Middle frontal gyrus (tissue), 1 donor: ENCODE measurements around the gene RXRA.

ENCODE experiments used
- DNase-seq: peaks from one replicate; pipeline ENCODE4 v3.0.0-alpha.2; 2015; ENCODE audit warnings: low spot score; ENCODE audit errors: extremely low spot score

Gene RXRA

DNA sequence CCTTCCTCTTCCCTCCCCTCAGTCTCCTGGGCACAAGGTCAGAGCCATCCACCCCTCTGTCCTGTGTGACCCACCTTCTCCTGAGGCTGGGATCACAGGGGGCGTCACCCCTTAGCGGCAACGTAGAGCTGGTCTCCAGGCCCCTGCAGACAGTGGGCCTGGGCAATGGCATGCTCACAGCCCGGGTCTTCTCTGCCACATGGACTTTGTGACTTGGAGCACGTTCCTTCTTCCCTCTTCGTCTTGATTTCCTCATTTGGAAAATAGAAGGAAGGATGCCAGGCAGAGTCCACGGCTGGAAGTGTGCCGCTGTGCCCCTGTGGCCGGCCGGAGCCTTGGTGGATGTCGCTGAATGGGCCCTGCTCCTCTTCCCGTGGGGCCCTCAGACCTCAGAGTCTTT, 10.0 kb downstream of the RXRA start:
- no peak for DNase-seq

DNA sequence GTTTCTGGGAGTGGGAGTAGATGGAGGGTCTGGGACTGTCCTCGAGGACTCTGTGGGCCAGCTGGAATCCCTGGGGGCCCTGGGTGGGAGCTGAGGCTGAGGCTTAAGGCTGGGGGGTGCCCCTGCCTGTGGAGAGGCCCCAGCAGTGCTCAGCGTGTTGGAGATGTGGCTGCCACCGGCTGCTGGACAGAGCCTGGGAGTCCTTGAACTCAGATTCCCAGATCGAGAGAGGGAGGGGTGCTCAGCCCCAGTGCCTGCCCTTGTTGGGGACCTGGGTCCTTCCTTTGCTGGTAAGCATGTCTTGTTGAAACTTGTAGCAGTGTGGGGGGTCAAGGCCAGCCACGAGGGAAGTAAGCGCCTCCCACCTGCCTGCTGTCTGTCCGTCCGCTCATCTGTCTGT, 10.7 kb downstream of the RXRA start:
- DNase-seq: no peak

GRCh38 chr9:134337469-134337868, 11.2 kb downstream of the RXRA start:
- no peak for DNase-seq

DNA sequence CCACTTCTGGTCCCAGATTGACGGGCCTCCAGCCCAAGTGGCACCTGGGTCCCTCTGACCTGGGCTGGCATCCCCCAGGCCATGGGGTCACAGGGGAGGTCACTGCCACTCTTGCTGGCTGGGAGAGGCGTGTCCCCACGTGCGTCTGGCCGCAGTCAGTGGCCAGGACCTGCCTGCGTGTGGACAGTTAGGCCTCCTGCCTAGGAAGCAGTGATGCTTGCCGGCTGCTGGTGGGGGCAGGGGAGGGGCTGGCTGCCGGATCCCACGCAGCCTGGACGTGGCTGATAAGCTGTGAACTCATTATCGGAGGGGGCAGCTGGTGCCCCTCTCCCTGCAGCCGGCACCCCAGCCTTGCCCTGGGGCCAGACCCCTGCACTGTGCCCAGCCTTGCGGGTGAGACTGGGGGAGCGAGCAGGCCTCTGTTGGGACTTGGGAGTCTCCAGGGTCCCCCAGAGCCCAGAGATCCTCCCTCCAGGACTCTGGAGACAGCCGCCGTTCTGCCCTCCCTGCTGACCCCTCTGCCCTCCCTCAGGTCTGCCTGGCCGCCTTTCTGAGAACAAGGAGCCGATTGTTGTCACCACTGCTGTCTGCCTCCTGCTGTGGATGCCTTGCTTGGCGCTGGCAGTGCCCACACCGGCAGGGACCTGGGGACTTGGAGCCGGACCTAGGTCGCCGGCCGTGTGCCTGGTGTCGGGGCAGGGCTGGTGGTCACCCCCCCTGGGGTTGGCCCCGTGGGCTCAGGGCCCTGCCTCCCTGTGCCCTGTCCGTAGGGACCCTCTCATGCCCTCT, 12.3 kb downstream of the RXRA start:
- no peak for DNase-seq

DNA sequence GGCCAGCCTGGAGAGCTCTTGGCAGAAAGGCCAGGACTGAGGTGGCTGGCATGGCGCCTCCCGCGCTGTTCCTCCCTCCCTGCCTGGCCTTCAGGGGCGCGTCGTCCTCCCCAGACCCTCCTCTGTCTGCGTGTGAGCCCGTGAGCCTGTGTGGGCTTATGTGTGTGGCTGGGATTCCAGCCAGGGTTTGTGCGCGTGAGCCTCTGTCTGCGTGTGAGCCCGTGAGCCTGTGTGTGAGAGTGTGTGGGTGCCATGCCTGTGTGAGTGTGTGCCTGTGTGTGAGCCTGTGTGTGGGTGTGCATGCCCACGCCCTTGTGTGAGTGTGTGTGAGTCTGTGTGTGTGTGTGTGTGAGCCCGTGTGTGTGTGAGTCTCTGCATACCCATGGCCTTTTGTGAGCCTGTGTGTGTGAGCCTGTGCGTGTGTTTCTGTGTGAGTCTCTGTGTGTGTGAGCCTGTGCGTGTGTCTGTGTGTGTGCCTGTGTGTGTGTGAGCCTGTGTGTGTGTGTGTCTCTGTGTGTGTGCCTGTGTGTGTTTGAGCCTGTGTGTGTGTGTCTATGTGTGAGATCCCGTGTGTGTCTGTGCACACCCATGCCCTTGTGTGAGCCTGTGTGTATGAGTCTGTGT, 13.0 kb downstream of the RXRA start:
- no peak for DNase-seq

DNA sequence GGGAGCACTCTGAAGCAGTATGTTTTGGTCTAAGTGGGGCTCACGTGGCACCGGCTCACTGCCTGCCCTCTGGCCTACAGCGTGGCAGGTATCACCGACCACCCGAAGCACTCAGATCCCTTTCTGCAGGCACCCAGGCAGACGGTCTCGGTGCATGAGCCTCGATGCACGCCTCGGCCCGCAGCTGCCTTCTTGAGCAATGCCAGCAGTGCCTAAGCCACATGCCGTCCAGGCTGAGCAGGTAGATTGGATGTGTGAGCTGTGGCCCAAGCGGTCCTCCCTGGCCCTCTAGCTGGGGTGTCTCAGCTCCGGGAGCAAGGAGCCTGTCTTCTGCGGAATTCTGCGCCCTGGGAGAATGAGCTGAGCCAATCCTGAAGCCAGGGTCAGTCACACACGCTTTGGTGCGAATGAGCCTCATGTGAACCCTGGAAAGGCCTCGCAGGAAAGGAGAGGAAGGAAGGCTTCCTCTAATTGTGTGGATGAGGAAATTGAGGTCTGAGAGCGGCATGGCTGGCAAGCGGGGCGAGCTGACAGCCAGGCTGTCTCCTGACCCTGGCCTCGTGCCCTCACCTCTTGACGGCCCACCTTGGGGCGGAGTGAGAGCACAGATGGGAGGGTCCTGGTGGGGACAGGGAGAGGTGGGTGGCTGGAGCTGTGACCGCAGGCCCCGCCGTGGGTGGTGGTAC, 14.4 kb downstream of the RXRA start:
- no peak for DNase-seq

DNA sequence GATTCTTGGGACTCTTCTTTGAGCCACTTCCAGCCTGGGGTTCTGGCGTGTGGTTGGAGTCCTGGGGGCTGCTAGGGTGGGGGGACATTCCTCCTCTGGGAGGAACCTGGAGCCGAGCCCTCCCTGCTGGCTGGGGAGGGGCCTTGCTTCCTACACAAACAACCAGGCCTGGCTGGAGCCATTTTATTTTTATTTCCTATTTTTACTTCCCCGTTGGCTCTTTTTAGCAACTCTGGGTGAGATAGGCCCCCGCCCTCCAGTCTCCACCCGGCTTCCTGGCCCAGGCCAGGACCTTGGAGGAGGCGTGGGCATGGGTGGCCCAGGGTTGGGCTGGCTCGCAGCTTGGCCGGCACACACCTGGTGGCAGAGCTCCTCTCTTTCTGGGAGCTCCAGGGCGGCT, 15.1 kb downstream of the RXRA start:
- DNase-seq: no peak

- no peak for DNase-seq
These were observed 15.9 kb downstream of the RXRA start for GRCh38 chr9:134341929-134342745.

GRCh38 chr9:134342746-134343115, 16.5 kb downstream of the RXRA start:
- no peak for DNase-seq

GRCh38 chr9:134343637-134344036, 17.4 kb downstream of the RXRA start:
- DNase-seq: no peak

- DNase-seq: no peak
These were observed 18.0 kb downstream of the RXRA start for GRCh38 chr9:134344068-134344799.

GRCh38 chr9:134344800-134345310, 18.6 kb downstream of the RXRA start:
- DNase-seq: no peak

DNA sequence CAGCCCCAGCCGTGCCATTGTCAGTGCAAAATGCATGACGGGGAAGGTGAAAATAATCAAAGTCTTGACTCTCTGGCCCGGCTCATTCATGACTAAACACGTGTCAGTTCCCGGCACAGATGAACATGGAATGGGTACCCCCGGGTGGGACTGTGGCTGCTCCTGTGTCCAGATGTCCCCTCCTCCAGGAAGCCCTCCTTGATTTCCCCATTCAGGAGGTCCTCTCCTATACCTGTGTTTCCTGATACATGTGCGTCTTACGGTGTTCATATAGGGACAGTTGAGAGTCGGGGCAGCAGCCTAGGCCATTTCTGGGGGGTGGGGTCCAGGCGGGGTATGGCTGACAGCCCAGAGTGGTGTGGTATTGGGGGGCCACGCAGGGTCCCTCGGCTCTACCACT, 19.5 kb downstream of the RXRA start:
- DNase-seq: no peak

DNA sequence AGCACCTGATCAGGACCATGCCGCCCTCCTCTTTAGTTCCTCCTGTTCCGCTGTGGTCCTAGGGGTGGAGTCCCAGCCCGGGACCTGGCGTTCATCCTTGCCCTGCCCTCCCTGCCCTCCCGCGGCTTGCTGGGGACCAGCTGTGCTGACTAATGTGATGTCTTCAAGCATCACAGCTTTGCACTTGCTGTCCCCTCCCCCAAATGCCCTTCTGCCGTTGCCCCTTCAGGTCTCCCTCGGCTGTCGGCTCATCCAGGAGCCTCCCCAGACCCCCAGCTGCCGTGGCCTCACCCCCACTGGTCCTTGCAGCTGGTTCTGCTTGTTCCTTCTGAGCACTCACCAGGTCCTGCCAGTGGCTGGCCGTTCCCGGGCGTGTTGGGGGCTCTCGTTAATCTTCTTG, 19.9 kb downstream of the RXRA start:
- DNase-seq: no peak

- DNase-seq: no peak
These were observed 20.8 kb downstream of the RXRA start for GRCh38 chr9:134346840-134347583.

GRCh38 chr9:134347996-134348395, 21.7 kb downstream of the RXRA start:
- DNase-seq: no peak

GRCh38 chr9:134348404-134349155, 22.3 kb downstream of the RXRA start:
- no peak for DNase-seq

DNA sequence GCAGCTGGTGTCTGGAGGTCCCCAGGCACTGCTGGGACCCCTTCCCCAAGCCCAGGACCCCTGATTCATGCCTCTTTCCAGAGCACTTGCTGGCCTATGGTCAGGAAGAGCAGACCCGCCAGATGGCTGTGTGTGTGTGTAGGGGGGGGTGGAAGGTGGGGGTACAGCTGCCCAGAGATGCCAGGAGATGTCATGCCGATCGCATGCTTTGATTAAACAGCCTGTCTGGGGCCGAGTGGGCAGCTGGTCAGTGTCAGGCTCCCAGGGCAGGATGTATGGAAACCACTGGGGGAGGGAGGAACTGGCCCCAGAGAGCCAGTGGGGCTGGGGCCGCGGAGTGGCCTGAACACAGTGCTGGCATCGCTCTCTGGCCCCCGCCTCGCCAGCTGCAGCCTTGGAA, 23.7 kb downstream of the RXRA start:
- no peak for DNase-seq

DNA sequence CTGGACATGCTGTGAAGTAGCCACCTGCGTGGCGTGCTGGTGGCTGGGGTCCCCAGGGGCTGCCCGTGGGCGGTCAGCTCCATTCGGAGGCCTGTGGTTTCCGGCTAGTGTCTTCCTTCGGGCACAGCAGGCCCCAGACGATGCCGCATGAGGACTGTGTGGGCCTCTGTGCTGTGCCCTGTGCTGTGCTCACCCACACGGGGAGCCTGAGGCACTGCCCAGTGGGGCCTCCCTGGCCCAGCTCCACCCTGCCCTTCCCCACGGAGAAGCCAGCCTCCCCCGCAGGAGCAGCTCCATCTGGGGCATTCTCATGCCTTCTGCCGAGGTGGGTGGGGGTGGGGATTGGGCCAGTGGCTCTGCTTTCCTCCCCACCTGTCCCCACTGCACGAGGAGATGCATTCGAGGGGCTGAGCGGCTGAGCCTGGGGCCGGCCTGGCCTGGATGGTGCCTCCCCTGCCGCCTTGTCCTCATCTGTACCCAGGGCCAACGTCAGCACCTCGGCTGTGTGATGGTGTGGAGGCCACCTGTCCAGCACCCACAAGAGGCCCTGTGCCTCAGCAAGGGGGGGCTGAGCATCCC, 24.2 kb downstream of the RXRA start:
- no peak for DNase-seq
